HCT116 (cell line): ENCODE results near the gene EEPD1. TPM values are rescaled to one million over a fixed set of nuclear protein-coding genes. Genes with fewer than 3 reads are reported as not detected.

Source experiments
- ATAC-seq: fragments of 200-7000 bp; cut with Tn5 transposase; 2 replicates; pipeline ENCODE4 v1.9.1; 2020; ENCODE audit warnings: mild to moderate bottlenecking, moderate library complexity
- BruUV-seq: library from RNA; stranded (reverse); fragments of 400-500 nt; replicated peaks from 2 replicates; lab custom pipeline; 2021; lab: Mats Ljungman, UMichigan
- CTCF ChIA-PET: fragments of 300-600 bp; sonication (Branson Sonifier 250); formaldehyde crosslinking; loops from one replicate; lab custom pipeline; 2021; ENCODE audit warnings: antibody characterized with exemption; lab: Charles Lee
- POLR2A ChIA-PET: fragments of 300-600, 350-600 bp; sonication (Branson Sonifier 250); formaldehyde crosslinking; loops from one replicate; lab custom pipeline; 2021; ENCODE audit warnings: antibody characterized with exemption; lab: Charles Lee
- RAD21 ChIA-PET, 2 experiments: fragments of 300-600 bp; sonication (Branson Sonifier 250); formaldehyde crosslinking; loops; one replicate each; lab custom pipeline; 2023; ENCODE audit warnings: low total read pairs in 2 of 2; ENCODE audit not compliant: uncharacterized antibody in 2 of 2, unreplicated experiment in 2 of 2, low non-redundant PET in 1 of 2; lab: Charles Lee
- DNase-seq: peaks from one replicate; pipeline ENCODE4 v3.0.0-alpha.2; 2010; ENCODE audit warnings: low read depth, low spot score
- H2AFZ ChIP-seq: fragments of 200-600 bp; shearing (Covaris generic), sonication (generic); 2 replicates; pipeline ENCODE4 v1.6.1; 2017; ENCODE audit warnings: low read depth, mixed run types, mixed read lengths, antibody characterized with exemption, low read length; ENCODE audit not compliant: poor library complexity, severe bottlenecking
- H3K27ac ChIP-seq: 2 replicates; pipeline ENCODE4 v1.5.1; 2012; ENCODE audit warnings: low read depth, low read length
- H3K27me3 ChIP-seq: fragments of 200-600 bp; sonication (generic); 2 replicates; pipeline ENCODE4 v1.6.1; 2016; ENCODE audit warnings: mixed run types, low read length, mixed read lengths; ENCODE audit not compliant: insufficient read depth
- H3K36me3 ChIP-seq, 2 experiments: fragments of 200-500 bp in 1 of 2; fragments of 200-600 bp in 1 of 2; sonication (Bioruptor generic) in 1 of 2; sonication (generic) in 1 of 2; 2 replicates each; pipeline versions ENCODE4 v1.5.1 to v1.6.1; 2014 to 2016; ENCODE audit warnings: low read length in 2 of 2, inconsistent platforms in 1 of 2, mixed read lengths in 1 of 2, mixed run types in 1 of 2; ENCODE audit not compliant: insufficient read depth in 2 of 2, control insufficient read depth in 1 of 2
- H3K4me1 ChIP-seq, 2 experiments: fragments of 200-600 bp in 1 of 2; sonication (generic) in 1 of 2; 2 replicates each; pipeline versions ENCODE4 v1.5.1 to v1.6.1; 2012 to 2017; ENCODE audit warnings: low read length in 2 of 2, inconsistent platforms in 1 of 2, mild to moderate bottlenecking in 1 of 2, mixed read lengths in 1 of 2, mixed run types in 1 of 2, moderate library complexity in 1 of 2; ENCODE audit not compliant: insufficient read depth in 2 of 2, control insufficient read depth in 1 of 2
- H3K4me2 ChIP-seq: fragments of 200-600 bp; sonication (generic); 2 replicates; pipeline ENCODE4 v1.6.1; 2017; ENCODE audit warnings: mixed run types, low read length, mixed read lengths
- H3K4me3 ChIP-seq, 2 experiments: fragments of 200-600 bp in 1 of 2; sonication (generic) in 1 of 2; replicated peaks in 1 of 2; 2 replicates each; pipeline ENCODE4 v1.5.1; 2011 to 2016; ENCODE audit warnings: low read length in 2 of 2, control low read depth in 1 of 2, low read depth in 1 of 2, mild to moderate bottlenecking in 1 of 2, mixed read lengths in 1 of 2, mixed run types in 1 of 2
- H3K79me2 ChIP-seq: fragments of 200-600 bp; sonication (generic); 2 replicates; pipeline ENCODE4 v1.6.1; 2017; ENCODE audit warnings: mild to moderate bottlenecking, mixed run types, low read length, moderate library complexity, mixed read lengths; ENCODE audit not compliant: insufficient read depth
- H3K9ac ChIP-seq: fragments of 200-600 bp; sonication (generic); 2 replicates; pipeline ENCODE4 v1.6.1; 2016; ENCODE audit warnings: low read length, mixed read lengths
- H3K9me2 ChIP-seq: fragments of 200-600 bp; sonication (generic), shearing (Covaris generic); 2 replicates; pipeline ENCODE4 v1.6.1; 2017; ENCODE audit warnings: mixed run types, mild to moderate bottlenecking, moderate library complexity; ENCODE audit not compliant: insufficient read depth
- H3K9me3 ChIP-seq, 2 experiments: fragments of 200-500 bp in 1 of 2; fragments of 200-600 bp in 1 of 2; sonication (Bioruptor generic) in 1 of 2; sonication (generic) in 1 of 2; 2 replicates each; pipeline ENCODE4 v1.6.1; 2014 to 2017; ENCODE audit warnings: low read length in 2 of 2, mixed read lengths in 2 of 2, inconsistent platforms in 1 of 2, low read depth in 1 of 2, mild to moderate bottlenecking in 1 of 2, mixed run types in 1 of 2, moderate library complexity in 1 of 2; ENCODE audit not compliant: control insufficient read depth in 1 of 2, insufficient read depth in 1 of 2
- H4K20me1 ChIP-seq: fragments of 200-600 bp; sonication (generic), shearing (Covaris generic); 2 replicates; pipeline ENCODE4 v1.6.1; 2017; ENCODE audit warnings: mixed run types, mild to moderate bottlenecking, moderate library complexity; ENCODE audit not compliant: insufficient read depth
- CEBPB ChIP-seq: IDR thresholded peaks from 2 replicates; pipeline ENCODE4 v1.6.1; 2012; ENCODE audit warnings: low read depth
- SIN3A ChIP-seq: IDR thresholded peaks from 2 replicates; pipeline ENCODE4 v1.6.1; 2012; ENCODE audit warnings: low read depth
- YY1 ChIP-seq: IDR thresholded peaks from 2 replicates; pipeline ENCODE4 v1.6.1; 2011; ENCODE audit warnings: low read length, low read depth, moderate library complexity, mild to moderate bottlenecking; ENCODE audit not compliant: insufficient replicate concordance; ENCODE audit errors: extremely low read depth
- intact Hi-C: fragments of 100-400 bp; cut with micrococcal nuclease; formaldehyde crosslinking; loops from 2 replicates; pipeline ENCODE4 v1.10.0; 2022
- total RNA-seq: library from RNA; stranded (reverse); gene quantifications from one replicate; pipeline ENCODE4 v1.2.1, GENCODE V29; 2021; ENCODE audit not compliant: unreplicated experiment
- TF ChIP-seq, protein P1 (sequence below): IDR thresholded peaks from 2 replicates; pipeline ENCODE4 v1.6.1; 2011; ENCODE audit warnings: mild to moderate bottlenecking, low read length, moderate library complexity; ENCODE audit not compliant: insufficient replicate concordance; ENCODE audit errors: extremely low read depth

EEPD1 gene
- total RNA-seq, 1 experiment from 2014 or later, result 4.2 TPM

DNA sequence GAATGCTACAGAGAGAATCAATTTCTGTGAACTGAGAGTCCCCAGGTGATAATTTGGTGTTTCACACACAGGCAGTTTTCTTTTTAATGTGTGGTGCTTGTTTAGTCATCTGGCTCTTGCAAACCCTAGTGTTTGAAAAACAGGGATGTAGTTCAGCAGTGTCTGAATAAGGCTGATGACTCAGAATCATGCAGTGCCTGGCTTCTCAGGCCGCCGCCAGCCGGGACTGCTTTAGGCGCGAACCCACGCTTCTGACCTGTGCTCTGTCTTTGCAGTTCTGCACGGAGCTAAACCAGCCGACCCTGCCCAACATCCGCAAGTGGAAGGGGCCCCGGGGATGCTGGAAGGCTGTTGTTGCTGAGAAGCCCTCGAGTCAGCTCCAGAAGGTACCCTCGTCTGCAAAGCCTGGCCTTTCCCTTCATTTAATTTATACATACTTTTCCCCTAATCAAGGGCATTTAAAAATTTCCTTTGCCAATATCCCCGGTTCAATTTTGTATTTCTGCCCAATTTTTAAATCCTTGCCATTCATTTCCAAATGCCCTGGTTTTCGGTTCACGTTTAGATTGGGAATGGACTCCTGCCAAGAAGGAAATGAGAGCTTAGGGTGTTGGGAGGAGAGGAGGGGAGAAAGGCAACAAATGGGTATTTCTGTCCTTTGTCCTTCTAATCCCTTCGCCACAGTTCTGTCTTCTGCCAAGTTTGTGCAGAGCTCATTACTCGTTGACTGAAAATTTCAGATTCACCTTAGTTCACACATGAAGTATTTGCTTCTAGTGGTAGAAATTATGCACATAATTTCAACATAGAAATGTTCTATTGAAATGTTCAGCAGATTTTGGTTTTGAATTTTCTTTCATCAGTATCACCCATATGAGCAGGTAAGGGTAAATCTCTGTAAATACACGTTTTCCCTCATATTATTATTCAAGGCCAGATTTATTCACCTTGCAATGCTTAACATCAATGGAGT lies 128.1 kb downstream of the EEPD1 start (continued):
- TF ChIP-seq, protein P1, sequence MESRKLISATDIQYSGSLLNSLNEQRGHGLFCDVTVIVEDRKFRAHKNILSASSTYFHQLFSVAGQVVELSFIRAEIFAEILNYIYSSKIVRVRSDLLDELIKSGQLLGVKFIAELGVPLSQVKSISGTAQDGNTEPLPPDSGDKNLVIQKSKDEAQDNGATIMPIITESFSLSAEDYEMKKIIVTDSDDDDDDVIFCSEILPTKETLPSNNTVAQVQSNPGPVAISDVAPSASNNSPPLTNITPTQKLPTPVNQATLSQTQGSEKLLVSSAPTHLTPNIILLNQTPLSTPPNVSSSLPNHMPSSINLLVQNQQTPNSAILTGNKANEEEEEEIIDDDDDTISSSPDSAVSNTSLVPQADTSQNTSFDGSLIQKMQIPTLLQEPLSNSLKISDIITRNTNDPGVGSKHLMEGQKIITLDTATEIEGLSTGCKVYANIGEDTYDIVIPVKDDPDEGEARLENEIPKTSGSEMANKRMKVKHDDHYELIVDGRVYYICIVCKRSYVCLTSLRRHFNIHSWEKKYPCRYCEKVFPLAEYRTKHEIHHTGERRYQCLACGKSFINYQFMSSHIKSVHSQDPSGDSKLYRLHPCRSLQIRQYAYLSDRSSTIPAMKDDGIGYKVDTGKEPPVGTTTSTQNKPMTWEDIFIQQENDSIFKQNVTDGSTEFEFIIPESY, result no peak
- TF ChIP-seq CEBPB, result no peak
- TF ChIP-seq, all 23 proteins: peak for 9

DNA sequence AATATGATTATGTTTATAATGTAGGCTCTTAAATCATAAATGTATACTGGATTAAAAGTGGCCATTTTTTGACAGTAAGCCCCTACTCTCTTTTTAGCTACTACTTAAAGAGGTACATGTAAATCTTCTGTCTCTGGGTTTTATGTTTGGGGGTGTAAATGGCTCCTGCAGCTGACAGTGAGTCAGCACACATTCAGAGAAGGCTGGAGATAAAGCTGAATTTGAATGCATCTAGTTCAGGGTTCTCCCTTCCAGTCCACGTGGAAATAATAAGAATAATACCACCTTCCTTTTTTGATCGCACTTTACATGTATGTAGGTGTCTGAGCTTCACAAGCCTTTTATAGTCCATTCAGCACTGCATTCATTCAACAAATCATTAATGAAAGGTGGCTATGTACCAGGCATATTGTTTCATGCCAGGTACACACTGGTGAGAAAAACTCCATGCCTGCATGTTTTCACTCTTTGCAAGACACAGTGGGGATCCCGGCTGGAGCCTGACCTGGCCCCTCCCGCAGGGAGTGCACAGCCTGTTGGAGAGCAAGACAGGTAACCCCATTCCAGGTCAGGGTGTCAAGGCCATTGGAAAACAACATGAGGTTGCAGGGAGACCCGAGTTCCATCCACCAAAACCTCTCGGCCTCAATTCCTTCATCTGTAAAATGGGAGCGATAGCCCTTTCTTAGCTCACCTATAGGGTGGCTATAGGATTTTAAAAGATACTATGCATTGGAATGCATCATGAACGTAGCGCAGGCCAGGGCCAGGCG lies 129.1 kb downstream of the EEPD1 start:
- DNase-seq (no peak), ATAC-seq (no peak)
- RAD21 ChIA-PET, result interaction anchor here in 1 of 2 experiments (1.3 kb wide), 1 partner anchor 8 kb away, joined by 3 read pairs; no protein-coding TSS in a partner anchor
- Histone ChIP-seq H3K4me3 (no peak overlapping the region), H2AFZ (no peak overlapping the region), H3K4me2 (peak overlapping the region; percentile 64), H3K9me3 (no peaks in the 10 kb centered on the region), H4K20me1 (no peaks in the 10 kb centered on the region), H3K36me3 (no peaks in the 10 kb centered on the region), H3K4me1 (peaks cover 32 to 45% of the 10 kb centered on the region in 2 experiments), H3K27me3 (no peaks in the 10 kb centered on the region), H3K9me2 (no peaks in the 10 kb centered on the region), H3K79me2 (no peaks in the 10 kb centered on the region), H3K27ac (no peak overlapping the region), H3K9ac (no peak overlapping the region)
- intact Hi-C loops, result no loop called here
- POLR2A ChIA-PET, result no interaction called here
- CTCF ChIA-PET, result no interaction called here
- TF ChIP-seq YY1 (no peak), SIN3A (no peak)
- no TSS peak for BruUV-seq
